Stomach (tissue), 9 donors: ENCODE data around the gene PPIF. TPM values are rescaled to one million over a fixed set of nuclear protein-coding genes. Genes with fewer than 3 reads are reported as not detected.

Source experiments
- DNase-seq, 2 donors: peaks; one replicate each; pipeline versions ENCODE4 v3.0.0 to v3.0.0-alpha.2; 2013 to 2019
- H3K27ac ChIP-seq, 5 donors: fragments of 200-600 bp in 4 of 5; sonication (generic) in 4 of 5; one replicate each; pipeline ENCODE4 v1.5.1; 2013 to 2019; ENCODE audit warnings: mild to moderate bottlenecking in 1 of 5, moderate library complexity in 1 of 5
- H3K27me3 ChIP-seq, 3 donors: fragments of 200-600 bp; sonication (generic); one replicate each; pipeline ENCODE4 v1.5.1; 2017 to 2019; ENCODE audit warnings: mixed run types in 1 of 3
- H3K36me3 ChIP-seq, 4 donors: fragments of 200-600 bp; sonication (generic); 1 replicate in 3 of 4; 2 replicates in 1 of 4; pipeline ENCODE4 v1.5.1; 2016 to 2019
- H3K4me1 ChIP-seq, 4 donors: fragments of 200-600 bp; sonication (generic); one replicate each; pipeline ENCODE4 v1.5.1; 2016 to 2019
- H3K4me3 ChIP-seq, 4 donors: fragments of 200-600 bp; sonication (generic) in 3 of 4; one replicate each; pipeline ENCODE4 v1.5.1; 2016 to 2019; ENCODE audit warnings: mild to moderate bottlenecking in 1 of 4
- H3K9me3 ChIP-seq, 4 donors: fragments of 200-600 bp; sonication (generic); one replicate each; pipeline ENCODE4 v1.5.1; 2016 to 2019
- EP300 ChIP-seq: sonication (generic); formaldehyde crosslinking; IDR thresholded peaks from one replicate; pipeline ENCODE4 v1.6.1; 2017; ENCODE audit warnings: antibody characterized with exemption
- POLR2A ChIP-seq, 4 donors: fragments of 450-650 bp; IDR thresholded peaks; one replicate each; pipeline ENCODE4 v1.6.1; 2016; ENCODE audit warnings: antibody characterized with exemption in 4 of 4, control low read depth in 2 of 4, mild to moderate bottlenecking in 1 of 4, moderate library complexity in 1 of 4
- POLR2AphosphoS5 ChIP-seq, 3 donors: sonication (generic); formaldehyde crosslinking; IDR thresholded peaks; one replicate each; pipeline ENCODE4 v1.6.1; 2016; ENCODE audit warnings: antibody characterized with exemption in 3 of 3
- WGBS, 5 donors: extraction: QIAGEN DNeasy Blood & Tissue Kit in 3 of 5; methylation state at CpG; one replicate each; pipeline versions ENCODE4 v1.1.5 to v1.1.7; 2013 to 2018; 5-methylcytosine and 5-hydroxymethylcytosine counted together
- intact Hi-C: fragments of 100-400 bp; cut with DNase I; formaldehyde crosslinking; loops from one replicate; pipeline ENCODE4 v1.15.1; 2023; ENCODE audit warnings: low total_unique reads
- polyA plus RNA-seq, 3 donors: library from polyadenylated mRNA; stranded (reverse); fragments of 200-250 nt; gene quantifications; one replicate each; pipeline ENCODE4 v1.2.3, GENCODE V29; 2013
- total RNA-seq, 5 donors: library from RNA; depleted of rRNA; stranded (reverse); fragments of >200 nt; gene quantifications; one replicate each; pipeline versions ENCODE4 v1.1.0 to v1.2.3, GENCODE V29; 2014 to 2016
- TF ChIP-seq, protein P1 (sequence below), 7 experiments: fragments of 450-650 bp in 4 of 7; fragments of 200-600 bp in 3 of 7; sonication (generic) in 3 of 7; IDR thresholded peaks; one replicate each; pipeline ENCODE4 v1.5.1; 2016 to 2019; ENCODE audit warnings: antibody characterized with exemption in 7 of 7, control low read depth in 2 of 7, mild to moderate bottlenecking in 1 of 7
- donor health status: healthy with polysubstance abuse.
- donor health status: Bipolar disorder and iron deficiency.
- donor health status: healthy.

Gene PPIF
- total and polyA plus RNA-seq, 8 donors = 6.4 to 177 (median 50.8) TPM

DNA sequence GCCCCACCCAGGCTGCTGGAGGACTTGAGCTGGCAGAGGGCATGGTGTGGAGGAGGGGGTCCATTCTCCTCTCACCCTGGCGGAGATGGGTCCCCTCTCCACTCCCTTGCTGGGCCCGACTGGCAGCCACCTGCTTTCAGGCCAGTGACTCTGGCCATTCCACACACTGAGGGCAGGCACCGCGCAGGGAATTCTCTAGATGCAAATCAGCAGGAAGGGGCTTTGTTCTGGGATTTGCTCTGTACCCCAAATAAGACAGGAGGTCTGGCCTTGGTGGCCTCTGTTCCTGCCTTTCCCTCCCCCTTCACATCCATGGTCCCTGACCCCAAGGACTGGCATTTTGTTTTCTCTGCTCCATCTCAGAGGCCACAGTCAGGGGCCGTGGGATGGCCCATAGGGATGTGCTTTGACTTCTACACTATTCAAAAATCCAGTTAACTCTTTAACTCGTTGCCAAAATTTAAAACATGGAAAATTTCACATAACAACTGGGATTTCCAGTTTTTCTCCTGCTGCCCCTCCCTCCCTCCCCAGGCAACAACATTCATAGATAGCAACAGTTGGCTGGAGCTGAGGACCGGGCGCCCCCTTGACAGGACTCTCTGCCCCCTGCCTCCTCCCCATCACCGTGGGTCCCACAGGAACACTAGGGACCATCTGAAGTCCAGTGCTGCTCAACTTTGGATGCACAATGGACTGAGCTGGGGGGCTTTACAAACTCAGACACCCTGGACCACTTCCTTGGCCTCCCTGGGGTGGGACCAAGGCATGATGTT lies 33.9 kb downstream of the PPIF start:
- no peaks in the 10 kb centered on the region for H3K9me3 ChIP-seq
- 59 to 69% (median 68%) methylated on average over 9 of the region's 9 CpGs for WGBS, 5 donors
- peaks cover 28 to 45% (median 39%) of the 10 kb centered on the region in 4 donors for H3K4me1 ChIP-seq
- no peaks in the 10 kb centered on the region for H3K27me3 ChIP-seq
- TF ChIP-seq POLR2A (IDR thresholded peaks at IDR 0.05) = no peak
- TF ChIP-seq EP300 = no peak
- intact Hi-C loops = no loop called here
- peak in 1 of 2 donors; percentile 22 for DNase-seq
- H3K36me3 ChIP-seq = peaks cover 4 to 23% (median 20%) of the 10 kb centered on the region in 4 donors
- H3K4me3 ChIP-seq = no peak overlapping the region
- H3K27ac ChIP-seq = peak overlapping the region; percentile 45 to 85 (median 84)

DNA sequence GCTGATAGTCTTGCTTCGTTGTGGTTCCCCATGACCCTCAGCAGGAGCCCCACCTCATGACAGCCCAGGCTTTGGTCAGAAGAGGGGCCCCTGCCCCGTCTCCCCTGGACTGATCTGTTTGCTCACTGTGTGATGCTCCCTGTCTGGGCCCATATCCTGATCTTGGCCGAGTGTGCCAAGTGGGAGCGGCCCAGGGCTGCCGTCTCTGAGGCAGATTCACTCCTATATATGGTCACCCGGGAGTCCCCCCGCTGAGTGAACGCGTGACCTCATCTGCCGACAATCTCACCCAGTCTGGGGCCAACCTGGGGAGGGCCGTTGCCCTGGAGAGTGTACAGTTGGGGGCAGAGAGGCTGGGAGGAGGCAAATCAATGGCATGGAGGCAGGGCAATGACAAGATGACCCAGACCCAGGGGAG lies 34.5 kb downstream of the PPIF start:
- peak; percentile 40 to 87 for DNase-seq
- peak in 1 of 3 donors; percentile 55 for TF ChIP-seq POLR2AphosphoS5 (IDR thresholded peaks at IDR 0.05)
- TF ChIP-seq EP300 = no peak
- no peak overlapping the region for H3K4me3 ChIP-seq
- H3K9me3 ChIP-seq = no peaks in the 10 kb centered on the region
- H3K36me3 ChIP-seq = peaks cover 7 to 30% (median 26%) of the 10 kb centered on the region in 4 donors
- H3K27ac ChIP-seq = peak overlapping the region; percentile 35 to 85 (median 84)
- WGBS, 5 donors = 48 to 60% (median 52%) methylated on average over 7 to 11 of the region's 11 CpGs
- no peaks in the 10 kb centered on the region for H3K27me3 ChIP-seq
- peaks cover 28 to 48% (median 40%) of the 10 kb centered on the region in 4 donors for H3K4me1 ChIP-seq
- intact Hi-C loops = no loop called here

GRCh38 chr10:79382491-79382941 lies 35.2 kb downstream of the PPIF start:
- peaks cover 7 to 37% (median 33%) of the 10 kb centered on the region in 4 donors for H3K36me3 ChIP-seq
- 61 to 77% (median 67%) methylated on average over 18 of the region's 18 CpGs for WGBS, 5 donors
- intact Hi-C loops = no loop called here
- H3K4me3 ChIP-seq = no peak overlapping the region
- H3K9me3 ChIP-seq = no peaks in the 10 kb centered on the region
- H3K27ac ChIP-seq = peak overlapping the region; percentile 16 to 85 (median 84)
- TF ChIP-seq EP300 (no peak), POLR2AphosphoS5 (IDR thresholded peaks at IDR 0.05) (no peak), POLR2A (IDR thresholded peaks at IDR 0.05) (no peak)
- TF ChIP-seq, protein P1, sequence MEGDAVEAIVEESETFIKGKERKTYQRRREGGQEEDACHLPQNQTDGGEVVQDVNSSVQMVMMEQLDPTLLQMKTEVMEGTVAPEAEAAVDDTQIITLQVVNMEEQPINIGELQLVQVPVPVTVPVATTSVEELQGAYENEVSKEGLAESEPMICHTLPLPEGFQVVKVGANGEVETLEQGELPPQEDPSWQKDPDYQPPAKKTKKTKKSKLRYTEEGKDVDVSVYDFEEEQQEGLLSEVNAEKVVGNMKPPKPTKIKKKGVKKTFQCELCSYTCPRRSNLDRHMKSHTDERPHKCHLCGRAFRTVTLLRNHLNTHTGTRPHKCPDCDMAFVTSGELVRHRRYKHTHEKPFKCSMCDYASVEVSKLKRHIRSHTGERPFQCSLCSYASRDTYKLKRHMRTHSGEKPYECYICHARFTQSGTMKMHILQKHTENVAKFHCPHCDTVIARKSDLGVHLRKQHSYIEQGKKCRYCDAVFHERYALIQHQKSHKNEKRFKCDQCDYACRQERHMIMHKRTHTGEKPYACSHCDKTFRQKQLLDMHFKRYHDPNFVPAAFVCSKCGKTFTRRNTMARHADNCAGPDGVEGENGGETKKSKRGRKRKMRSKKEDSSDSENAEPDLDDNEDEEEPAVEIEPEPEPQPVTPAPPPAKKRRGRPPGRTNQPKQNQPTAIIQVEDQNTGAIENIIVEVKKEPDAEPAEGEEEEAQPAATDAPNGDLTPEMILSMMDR (IDR thresholded peaks at IDR 0.05) = no peak
- H3K27me3 ChIP-seq = no peaks in the 10 kb centered on the region
- DNase-seq = peak in 1 of 2 donors; percentile 24
- H3K4me1 ChIP-seq = peaks cover 28 to 55% (median 41%) of the 10 kb centered on the region in 4 donors

- H3K27ac ChIP-seq = peak overlapping the region in 3 of 5 donors; percentile 7 to 62 (median 39)
- 75 to 96% (median 93%) methylated on average over 6 to 12 of the region's 12 CpGs for WGBS, 5 donors
- intact Hi-C loops = no loop called here
- no peak overlapping the region for H3K4me3 ChIP-seq
- peaks cover 10 to 52% (median 45%) of the 10 kb centered on the region in 4 donors for H3K36me3 ChIP-seq
- no peak for TF ChIP-seq POLR2AphosphoS5 (IDR thresholded peaks at IDR 0.05)
- no peak for TF ChIP-seq EP300
- TF ChIP-seq, protein P1 (IDR thresholded peaks at IDR 0.05) = no peak
- no peak for TF ChIP-seq POLR2A (IDR thresholded peaks at IDR 0.05)
- no peak for DNase-seq
- no peaks in the 10 kb centered on the region for H3K9me3 ChIP-seq
- H3K27me3 ChIP-seq = no peaks in the 10 kb centered on the region
- H3K4me1 ChIP-seq = peaks cover 26 to 57% (median 43%) of the 10 kb centered on the region in 4 donors
Measured at GRCh38 chr10:79383974-79384606, 36.8 kb downstream of the PPIF start.

DNA sequence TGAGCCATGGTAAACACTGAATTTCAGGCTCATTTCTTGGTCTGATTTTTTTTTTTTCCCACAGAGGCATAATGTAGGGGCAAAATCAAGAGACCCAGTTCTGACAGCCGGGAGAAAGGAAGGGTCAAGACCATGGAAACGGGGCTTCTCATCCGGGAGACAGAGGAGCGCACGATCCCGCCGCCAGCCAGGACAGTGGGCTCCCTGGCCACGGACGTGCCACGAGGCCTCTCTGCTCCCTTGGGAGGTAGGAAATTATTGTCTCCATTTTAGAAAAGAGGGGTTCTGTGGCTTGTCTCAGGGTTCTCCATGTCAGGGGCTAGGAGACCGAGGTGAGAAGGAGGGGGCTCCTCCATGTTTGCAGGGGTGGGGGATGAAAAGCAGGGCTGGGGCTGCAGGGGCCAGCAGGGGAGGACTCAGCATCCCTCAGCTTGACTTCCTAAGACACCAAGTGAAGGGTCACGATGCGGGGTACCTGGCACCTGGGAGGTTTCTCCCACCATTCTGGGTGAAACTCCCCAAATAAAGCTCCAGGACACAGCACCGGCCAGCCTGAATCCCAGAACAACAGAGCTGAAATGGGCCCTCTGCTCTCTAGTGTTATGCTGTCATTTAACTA lies 37.6 kb downstream of the PPIF start:
- Histone ChIP-seq H3K4me1 (peaks cover 18 to 49% (median 35%) of the 10 kb centered on the region in 4 donors), H3K4me3 (no peak overlapping the region), H3K36me3 (peaks cover 11 to 55% (median 48%) of the 10 kb centered on the region in 4 donors), H3K27ac (peak overlapping the region in 2 of 5 donors; percentile 35 to 62), H3K9me3 (no peaks in the 10 kb centered on the region), H3K27me3 (no peaks in the 10 kb centered on the region)
- TF ChIP-seq POLR2AphosphoS5 (IDR thresholded peaks at IDR 0.05) (no peak), POLR2A (IDR thresholded peaks at IDR 0.05) (no peak), EP300 (no peak)
- TF ChIP-seq, protein P1 (IDR thresholded peaks at IDR 0.05) = no peak
- DNase-seq = no peak
- WGBS, 5 donors = 88 to 94% (median 93%) methylated on average over 14 of the region's 14 CpGs
- intact Hi-C loops = no loop called here
